IgD-negative memory B cell (primary cell): Measurements from ENCODE around the gene F10. TPM values are rescaled to one million over a fixed set of nuclear protein-coding genes. Genes with fewer than 3 reads are reported as not detected.

Experiments
- H3K27ac Mint-ChIP-seq, 3 donors: one replicate each; pipeline ENCODE4 v1.8.0; 2020 to 2022; ENCODE audit warnings: mild to moderate bottlenecking in 3 of 3, mixed read lengths in 3 of 3, moderate library complexity in 1 of 3
- H3K27me3 Mint-ChIP-seq: one replicate; pipeline ENCODE4 v1.8.0; 2021; ENCODE audit warnings: mixed read lengths
- H3K36me3 Mint-ChIP-seq: one replicate; pipeline ENCODE4 v1.8.0; 2020; ENCODE audit warnings: mild to moderate bottlenecking, mixed read lengths
- H3K4me1 Mint-ChIP-seq, 3 donors: one replicate each; pipeline ENCODE4 v1.8.0; 2020 to 2022; ENCODE audit warnings: mixed read lengths in 3 of 3, mild to moderate bottlenecking in 1 of 3
- H3K4me3 Mint-ChIP-seq, 4 donors: one replicate each; pipeline ENCODE4 v1.8.0; 2020 to 2022; ENCODE audit warnings: mild to moderate bottlenecking in 4 of 4, mixed read lengths in 4 of 4, moderate library complexity in 3 of 4
- H3K9me3 Mint-ChIP-seq, 3 donors: one replicate each; pipeline ENCODE4 v1.8.0; 2020 to 2021; ENCODE audit warnings: mixed read lengths in 3 of 3, mild to moderate bottlenecking in 1 of 3
- polyA plus RNA-seq: library from polyadenylated mRNA; unstranded; fragments of 300-500 nt; fragmentation: Illumina TruSeq; gene quantifications from one replicate; pipeline ENCODE4 v1.2.3, GENCODE V29; 2021

The F10 gene
- polyA plus RNA-seq, 1 donor from 2014 or later, result not detected

- Mint-ChIP-seq H3K27me3 (no peaks in the 10 kb centered on the region), H3K9me3 (no peaks in the 10 kb centered on the region), H3K4me3 (peak overlapping the region in 1 of 4 donors; percentile 49), H3K36me3 (peaks cover 9% of the 10 kb centered on the region), H3K4me1 (peaks cover 3 to 7% (median 3%) of the 10 kb centered on the region in 3 donors), H3K27ac (peak overlapping the region in 2 of 3 donors; percentile 35 to 78)
Measured at GRCh38 chr13:113179374-113180230, 57.0 kb downstream of the F10 start.

GRCh38 chr13:113182046-113182445 is 59.4 kb downstream of the F10 start:
- peaks cover 3% of the 10 kb centered on the region for H3K36me3 Mint-ChIP-seq
- H3K27ac Mint-ChIP-seq, result no peak overlapping the region
- H3K4me3 Mint-ChIP-seq, result no peak overlapping the region
- H3K27me3 Mint-ChIP-seq, result no peaks in the 10 kb centered on the region
- H3K9me3 Mint-ChIP-seq, result no peaks in the 10 kb centered on the region
- H3K4me1 Mint-ChIP-seq, result peaks cover 8 to 10% (median 9%) of the 10 kb centered on the region in 3 donors

- no peak overlapping the region for H3K4me3 Mint-ChIP-seq
- no peaks in the 10 kb centered on the region for H3K9me3 Mint-ChIP-seq
- H3K27ac Mint-ChIP-seq, result no peak overlapping the region
- H3K27me3 Mint-ChIP-seq, result no peaks in the 10 kb centered on the region
- H3K36me3 Mint-ChIP-seq, result peaks cover 4% of the 10 kb centered on the region
- H3K4me1 Mint-ChIP-seq, result peaks cover 8 to 12% (median 10%) of the 10 kb centered on the region in 3 donors
Measured at GRCh38 chr13:113183450-113184129, 61.0 kb downstream of the F10 start.

GRCh38 chr13:113184568-113185440 is 62.2 kb downstream of the F10 start:
- peak overlapping the region in 3 of 4 donors; percentile 36 to 87 (median 49) for H3K4me3 Mint-ChIP-seq
- H3K9me3 Mint-ChIP-seq, result no peaks in the 10 kb centered on the region
- peaks cover 7% of the 10 kb centered on the region for H3K36me3 Mint-ChIP-seq
- no peaks in the 10 kb centered on the region for H3K27me3 Mint-ChIP-seq
- H3K27ac Mint-ChIP-seq, result peak overlapping the region in 2 of 3 donors; percentile 41 to 76
- peaks cover 8 to 12% (median 10%) of the 10 kb centered on the region in 3 donors for H3K4me1 Mint-ChIP-seq

- peaks cover 8 to 12% (median 12%) of the 10 kb centered on the region in 3 donors for H3K4me1 Mint-ChIP-seq
- H3K36me3 Mint-ChIP-seq, result peaks cover 6% of the 10 kb centered on the region
- H3K9me3 Mint-ChIP-seq, result no peaks in the 10 kb centered on the region
- H3K27me3 Mint-ChIP-seq, result no peaks in the 10 kb centered on the region
- H3K4me3 Mint-ChIP-seq, result peak overlapping the region in 2 of 4 donors; percentile 53 to 55
- peak overlapping the region; percentile 13 to 59 (median 25) for H3K27ac Mint-ChIP-seq
Measured at GRCh38 chr13:113186061-113186900, 63.7 kb downstream of the F10 start.

GRCh38 chr13:113187263-113187669 is 64.7 kb downstream of the F10 start:
- Mint-ChIP-seq H3K27ac (no peak overlapping the region), H3K4me1 (peaks cover 8 to 12% (median 12%) of the 10 kb centered on the region in 3 donors)

GRCh38 chr13:113187883-113188665 is 65.5 kb downstream of the F10 start:
- no peak overlapping the region for H3K4me3 Mint-ChIP-seq
- H3K9me3 Mint-ChIP-seq, result no peaks in the 10 kb centered on the region
- peaks cover 6% of the 10 kb centered on the region for H3K36me3 Mint-ChIP-seq
- no peak overlapping the region for H3K27ac Mint-ChIP-seq
- H3K27me3 Mint-ChIP-seq, result no peaks in the 10 kb centered on the region
- peaks cover 8 to 12% (median 12%) of the 10 kb centered on the region in 3 donors for H3K4me1 Mint-ChIP-seq

More at GRCh38 chr13:113187263-113187669, 64.7 kb downstream of the F10 start:
- H3K36me3 Mint-ChIP-seq, result peaks cover 6% of the 10 kb centered on the region
- H3K27me3 Mint-ChIP-seq, result no peaks in the 10 kb centered on the region
- no peak overlapping the region for H3K4me3 Mint-ChIP-seq
- H3K9me3 Mint-ChIP-seq, result no peaks in the 10 kb centered on the region

GRCh38 chr13:113190181-113190580 is 67.6 kb downstream of the F10 start:
- no peaks in the 10 kb centered on the region for H3K9me3 Mint-ChIP-seq
- H3K27ac Mint-ChIP-seq, result no peak overlapping the region
- no peak overlapping the region for H3K4me3 Mint-ChIP-seq
- no peaks in the 10 kb centered on the region for H3K27me3 Mint-ChIP-seq
- peaks cover 5 to 9% (median 9%) of the 10 kb centered on the region in 3 donors for H3K4me1 Mint-ChIP-seq
- H3K36me3 Mint-ChIP-seq, result peaks cover 6% of the 10 kb centered on the region

GRCh38 chr13:113192279-113192678 is 69.7 kb downstream of the F10 start:
- Mint-ChIP-seq H3K27me3 (no peaks in the 10 kb centered on the region), H3K4me1 (peaks cover 0 to 4% (median 2%) of the 10 kb centered on the region in 3 donors), H3K9me3 (no peaks in the 10 kb centered on the region), H3K4me3 (no peak overlapping the region), H3K36me3 (peaks cover 6% of the 10 kb centered on the region), H3K27ac (no peak overlapping the region)

- no peak overlapping the region for H3K4me3 Mint-ChIP-seq
- no peak overlapping the region for H3K27ac Mint-ChIP-seq
- H3K4me1 Mint-ChIP-seq, result peaks cover 0 to 2% (median under 1%) of the 10 kb centered on the region in 3 donors
- H3K9me3 Mint-ChIP-seq, result no peaks in the 10 kb centered on the region
- H3K36me3 Mint-ChIP-seq, result peaks cover 6% of the 10 kb centered on the region
- no peaks in the 10 kb centered on the region for H3K27me3 Mint-ChIP-seq
Measured at GRCh38 chr13:113192902-113193301, 70.3 kb downstream of the F10 start.

- H3K36me3 Mint-ChIP-seq, result no peaks in the 10 kb centered on the region
- H3K9me3 Mint-ChIP-seq, result no peaks in the 10 kb centered on the region
- H3K27me3 Mint-ChIP-seq, result no peaks in the 10 kb centered on the region
- no peak overlapping the region for H3K4me3 Mint-ChIP-seq
- H3K4me1 Mint-ChIP-seq, result peaks cover 0 to 1% (median under 1%) of the 10 kb centered on the region in 3 donors
- H3K27ac Mint-ChIP-seq, result peak overlapping the region in 1 of 3 donors; percentile 5
Measured at GRCh38 chr13:113195360-113195759, 72.8 kb downstream of the F10 start.

- Mint-ChIP-seq H3K9me3 (no peaks in the 10 kb centered on the region), H3K4me3 (no peak overlapping the region), H3K27ac (no peak overlapping the region), H3K4me1 (peaks cover 3 to 5% (median 4%) of the 10 kb centered on the region in 3 donors), H3K36me3 (no peaks in the 10 kb centered on the region), H3K27me3 (no peaks in the 10 kb centered on the region)
Measured at GRCh38 chr13:113196970-113197737, 74.6 kb downstream of the F10 start.
